ENCODE measurements around the gene ARL15. TPM values are rescaled to one million over a fixed set of nuclear protein-coding genes. Genes with fewer than 3 reads are reported as not detected.

Gene ARL15
- total and polyA plus RNA-seq, 2 donors (not counting 1 experiment from before 2014, with no cell fraction given) = 5.8 to 20.5 TPM

- Histone ChIP-seq H3K4me1 (ENCODE audit: control insufficient read depth in 2 of 2, insufficient read depth in 2 of 2, low read length in 2 of 2) (peaks cover 15 to 19% of the 10 kb centered on the region in 2 donors), H3K9me3 (ENCODE audit: control extremely low read depth in 1 of 3, control insufficient read depth in 2 of 3, insufficient read depth in 1 of 3, low read length in 2 of 3) (peaks cover 0 to 6% (median 0%) of the 10 kb centered on the region in 3 donors), H3K36me3 (replicated peaks in 1 of 2; ENCODE audit: control extremely low read depth in 1 of 2, control insufficient read depth in 1 of 2, extremely low read depth in 1 of 2, insufficient read depth in 2 of 2, low read length in 1 of 2) (no peaks in the 10 kb centered on the region), H3K4me2 (replicated peaks; ENCODE audit: low read depth, low read length, poor library complexity, severe bottlenecking) (no peak overlapping the region), H3K27me3 (replicated peaks in 1 of 4; ENCODE audit: control extremely low read depth in 1 of 4, control insufficient read depth in 3 of 4, insufficient read depth in 4 of 4, low read length in 3 of 4) (no peaks in the 10 kb centered on the region), H3K27ac (ENCODE audit: low read length in 2 of 2) (no peak overlapping the region), H3K4me3 (ENCODE audit: control extremely low read depth in 1 of 5, extremely low read depth in 1 of 5, insufficient read depth in 1 of 5, low read depth in 2 of 5, low read length in 4 of 5) (no peak overlapping the region), H3K9ac (ENCODE audit: low read length) (no peak overlapping the region), H4K20me1 (ENCODE audit: control insufficient read depth, insufficient read depth, low read length, poor library complexity, severe bottlenecking) (peaks cover 30% of the 10 kb centered on the region), H3K79me2 (ENCODE audit: control insufficient read depth, insufficient read depth, low read length) (peaks cover 81% of the 10 kb centered on the region), H2AFZ (ENCODE audit: insufficient read depth, low read depth, low read length, poor library complexity, severe bottlenecking) (no peak overlapping the region)
- Mint-ChIP-seq H3K27me3 (no peaks in the 10 kb centered on the region), H3K27ac (no peak overlapping the region), H3K4me3 (no peak overlapping the region), H3K9me3 (ENCODE audit: insufficient read depth) (no peaks in the 10 kb centered on the region), H3K4me1 (peaks cover 67% of the 10 kb centered on the region)
- no CpG with 5 or more reads among the region's 5 CpGs for WGBS (ENCODE audit: insufficient coverage)
- ChIA-PET CTCF (interaction anchor here (0.6 kb wide), 1 partner anchor 18 kb away, joined by 5 read pairs; no protein-coding TSS in a partner anchor), POLR2A (no interaction called here)
- DNase-seq (no peak), ATAC-seq (ENCODE audit: low read depth) (no peak)
- no peak for TF ChIP-seq EZH2 (IDR thresholded peaks at IDR 0.05; ENCODE audit: borderline replicate concordance, insufficient read depth, low read depth, low read length, poor library complexity, severe bottlenecking)
- no peak for TF ChIP-seq CTCF (IDR thresholded peaks at IDR 0.05)
- intact Hi-C loops (cut with micrococcal nuclease) = no loop called here
Measured at GRCh38 chr5:54294097-54294667, 16.2 kb downstream of the ARL15 start.

- intact Hi-C loops (cut with micrococcal nuclease) = no loop called here
Measured at GRCh38 chr5:54292866-54293265, 17.5 kb downstream of the ARL15 start.

More at GRCh38 chr5:54292866-54293265, 17.5 kb downstream of the ARL15 start:
- peaks cover 2% of the 10 kb centered on the region for H3K9me3 Mint-ChIP-seq (ENCODE audit: insufficient read depth)
- H3K4me3 ChIP-seq (ENCODE audit: control extremely low read depth in 1 of 5, extremely low read depth in 1 of 5, insufficient read depth in 1 of 5, low read depth in 2 of 5, low read length in 4 of 5) = no peak overlapping the region
- no peak for TF ChIP-seq EZH2 (IDR thresholded peaks at IDR 0.05; ENCODE audit: borderline replicate concordance, insufficient read depth, low read depth, low read length, poor library complexity, severe bottlenecking)
- no peak for TF ChIP-seq CTCF (IDR thresholded peaks at IDR 0.05)
- H3K4me1 ChIP-seq (ENCODE audit: control insufficient read depth in 2 of 2, insufficient read depth in 2 of 2, low read length in 2 of 2) = peaks cover 11 to 15% of the 10 kb centered on the region in 2 donors
- no peak overlapping the region for H3K9ac ChIP-seq (ENCODE audit: low read length)
- H3K36me3 ChIP-seq (replicated peaks in 1 of 2; ENCODE audit: control extremely low read depth in 1 of 2, control insufficient read depth in 1 of 2, extremely low read depth in 1 of 2, insufficient read depth in 2 of 2, low read length in 1 of 2) = no peaks in the 10 kb centered on the region
- peaks cover 40% of the 10 kb centered on the region for H4K20me1 ChIP-seq (ENCODE audit: control insufficient read depth, insufficient read depth, low read length, poor library complexity, severe bottlenecking)
- H3K4me1 Mint-ChIP-seq = peaks cover 58% of the 10 kb centered on the region
- peaks cover 2 to 6% (median 2%) of the 10 kb centered on the region in 3 donors for H3K9me3 ChIP-seq (ENCODE audit: control extremely low read depth in 1 of 3, control insufficient read depth in 2 of 3, insufficient read depth in 1 of 3, low read length in 2 of 3)
- no peak overlapping the region for H3K27ac ChIP-seq (ENCODE audit: low read length in 2 of 2)
- ChIA-PET POLR2A (no interaction called here), CTCF (interaction anchor here (0.7 kb wide), 1 partner anchor 564 kb away, joined by 3 read pairs; no protein-coding TSS in a partner anchor)
- no peak overlapping the region for H3K4me3 Mint-ChIP-seq
- no peaks in the 10 kb centered on the region for H3K27me3 ChIP-seq (replicated peaks in 1 of 4; ENCODE audit: control extremely low read depth in 1 of 4, control insufficient read depth in 3 of 4, insufficient read depth in 4 of 4, low read length in 3 of 4)
- peaks cover 79% of the 10 kb centered on the region for H3K79me2 ChIP-seq (ENCODE audit: control insufficient read depth, insufficient read depth, low read length)
- no peak overlapping the region for H3K27ac Mint-ChIP-seq
- no peak for ATAC-seq (ENCODE audit: low read depth)
- no peak for DNase-seq
- no peak overlapping the region for H2AFZ ChIP-seq (ENCODE audit: insufficient read depth, low read depth, low read length, poor library complexity, severe bottlenecking)
- no peak overlapping the region for H3K4me2 ChIP-seq (replicated peaks; ENCODE audit: low read depth, low read length, poor library complexity, severe bottlenecking)
- H3K27me3 Mint-ChIP-seq = no peaks in the 10 kb centered on the region
- WGBS (ENCODE audit: insufficient coverage) = no CpG with 5 or more reads among the region's 1 CpG

Measured in B cell (primary cell).